HuH-7 (cell line): ENCODE results near the gene TRPC4.

Experiments
- DNase-seq: peaks from one replicate; pipeline ENCODE4 v3.0.0; 2011; ENCODE audit warnings: low spot score

TRPC4 gene

GRCh38 chr13:37657134-37657533 is 212.4 kb downstream of the TRPC4 start:
- DNase-seq, result no peak

- DNase-seq, result no peak
Measured at GRCh38 chr13:37656247-37656940, 213.2 kb downstream of the TRPC4 start.

- no peak for DNase-seq
Measured at GRCh38 chr13:37652596-37652995, 217.0 kb downstream of the TRPC4 start.

- DNase-seq, result no peak
Measured at GRCh38 chr13:37651891-37652290, 217.7 kb downstream of the TRPC4 start.

- DNase-seq, result no peak
Measured at GRCh38 chr13:37648609-37649008, 221.0 kb downstream of the TRPC4 start.

- DNase-seq, result no peak
Measured at GRCh38 chr13:37647031-37647650, 222.4 kb downstream of the TRPC4 start.

- no peak for DNase-seq
Measured at GRCh38 chr13:37646531-37646930, 223.0 kb downstream of the TRPC4 start.

GRCh38 chr13:37645181-37645740 is 224.3 kb downstream of the TRPC4 start:
- no peak for DNase-seq

- DNase-seq, result no peak
Measured at GRCh38 chr13:37641391-37641790, 228.2 kb downstream of the TRPC4 start.

GRCh38 chr13:37640499-37640898 is 229.1 kb downstream of the TRPC4 start:
- no peak for DNase-seq

GRCh38 chr13:37636701-37637100 is 232.9 kb downstream of the TRPC4 start:
- DNase-seq, result no peak

- no peak for DNase-seq
Measured at GRCh38 chr13:37632294-37632693, 237.3 kb downstream of the TRPC4 start.

- DNase-seq, result no peak
Measured at GRCh38 chr13:37627428-37627827, 242.1 kb downstream of the TRPC4 start.

- DNase-seq, result no peak
Measured at GRCh38 chr13:37621811-37622361, 247.7 kb downstream of the TRPC4 start.

- DNase-seq, result no peak
Measured at GRCh38 chr13:37618554-37618953, 251.0 kb downstream of the TRPC4 start.

GRCh38 chr13:37617173-37617572 is 252.4 kb downstream of the TRPC4 start:
- DNase-seq, result no peak

GRCh38 chr13:37616131-37616530 is 253.4 kb downstream of the TRPC4 start:
- DNase-seq, result no peak

GRCh38 chr13:37615276-37615675 is 254.3 kb downstream of the TRPC4 start:
- no peak for DNase-seq

GRCh38 chr13:37613638-37614037 is 255.9 kb downstream of the TRPC4 start:
- DNase-seq, result no peak

- no peak for DNase-seq
Measured at GRCh38 chr13:37613236-37613635, 256.3 kb downstream of the TRPC4 start.

GRCh38 chr13:37608750-37609339 is 260.7 kb downstream of the TRPC4 start:
- no peak for DNase-seq

- DNase-seq, result no peak
Measured at GRCh38 chr13:37602733-37603381, 266.7 kb downstream of the TRPC4 start.
